ENCODE measurements around the gene SRSF5. TPM values are rescaled to one million over a fixed set of nuclear protein-coding genes. Genes with fewer than 3 reads are reported as not detected.

SRSF5 gene
- total RNA-seq, 6 experiments from 2014 or later: 162 to 221 (median 185) TPM

DNA sequence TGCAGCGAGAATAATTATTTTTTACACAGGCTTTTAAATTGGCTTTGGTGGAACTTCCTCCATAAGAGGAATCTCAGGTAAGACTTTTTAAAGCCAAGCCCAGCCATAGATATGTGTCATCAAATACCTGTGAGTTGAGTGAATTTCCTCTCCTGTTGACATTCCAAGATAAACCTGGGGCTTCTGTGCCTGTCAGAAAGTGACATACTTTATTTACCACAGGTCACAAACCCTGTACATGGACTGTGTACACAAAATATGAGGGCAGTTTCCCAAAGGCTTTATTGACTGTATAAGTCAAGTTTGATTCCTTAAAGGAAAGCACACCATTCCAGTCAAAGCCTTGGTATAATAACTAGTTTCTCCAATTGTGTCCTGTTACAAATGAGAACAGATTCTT is 25.9 kb upstream of the SRSF5 start:
- H3K4me1 Mint-ChIP-seq (ENCODE audit: low read depth): no peaks in the 10 kb centered on the region
- H3K27me3 Mint-ChIP-seq (ENCODE audit: insufficient read depth): peaks cover 5% of the 10 kb centered on the region
- peaks cover 4% of the 10 kb centered on the region; the same call in 1 of the 2 replicates for H3K36me3 Mint-ChIP-seq (ENCODE audit: low read depth)
- TF ChIP-seq, protein P1, sequence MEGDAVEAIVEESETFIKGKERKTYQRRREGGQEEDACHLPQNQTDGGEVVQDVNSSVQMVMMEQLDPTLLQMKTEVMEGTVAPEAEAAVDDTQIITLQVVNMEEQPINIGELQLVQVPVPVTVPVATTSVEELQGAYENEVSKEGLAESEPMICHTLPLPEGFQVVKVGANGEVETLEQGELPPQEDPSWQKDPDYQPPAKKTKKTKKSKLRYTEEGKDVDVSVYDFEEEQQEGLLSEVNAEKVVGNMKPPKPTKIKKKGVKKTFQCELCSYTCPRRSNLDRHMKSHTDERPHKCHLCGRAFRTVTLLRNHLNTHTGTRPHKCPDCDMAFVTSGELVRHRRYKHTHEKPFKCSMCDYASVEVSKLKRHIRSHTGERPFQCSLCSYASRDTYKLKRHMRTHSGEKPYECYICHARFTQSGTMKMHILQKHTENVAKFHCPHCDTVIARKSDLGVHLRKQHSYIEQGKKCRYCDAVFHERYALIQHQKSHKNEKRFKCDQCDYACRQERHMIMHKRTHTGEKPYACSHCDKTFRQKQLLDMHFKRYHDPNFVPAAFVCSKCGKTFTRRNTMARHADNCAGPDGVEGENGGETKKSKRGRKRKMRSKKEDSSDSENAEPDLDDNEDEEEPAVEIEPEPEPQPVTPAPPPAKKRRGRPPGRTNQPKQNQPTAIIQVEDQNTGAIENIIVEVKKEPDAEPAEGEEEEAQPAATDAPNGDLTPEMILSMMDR (IDR thresholded peaks at IDR 0.05): no peak
- no peak overlapping the region for H3K27ac Mint-ChIP-seq
- no peak overlapping the region for H3K4me3 Mint-ChIP-seq
- no peak for DNase-seq
- H3K9me3 Mint-ChIP-seq: peaks cover 7% of the 10 kb centered on the region

DNA sequence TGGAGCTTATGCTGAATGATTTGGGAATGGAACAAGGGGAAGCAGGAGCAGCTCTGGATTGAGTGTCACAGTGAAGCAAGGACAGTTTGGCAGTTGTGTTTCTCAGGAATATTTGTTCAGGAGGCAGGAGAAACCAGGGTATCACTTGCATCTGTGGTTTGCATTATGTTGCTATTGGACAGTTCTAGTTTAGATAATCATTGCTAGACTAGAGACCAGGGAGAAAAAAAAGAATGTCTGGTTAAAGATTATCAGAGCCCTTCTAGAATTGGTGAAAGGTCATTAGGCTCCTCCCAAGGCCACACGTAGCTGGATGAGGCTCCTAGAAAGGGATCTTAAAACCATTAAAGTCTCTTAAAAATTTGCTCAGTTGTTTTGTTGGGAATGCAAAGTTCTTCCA is 17.0 kb upstream of the SRSF5 start:
- Mint-ChIP-seq H3K27ac (no peak overlapping the region), H3K4me1 (ENCODE audit: low read depth) (no peaks in the 10 kb centered on the region), H3K4me3 (no peak overlapping the region), H3K9me3 (no peaks in the 10 kb centered on the region), H3K27me3 (ENCODE audit: insufficient read depth) (peaks cover 11% of the 10 kb centered on the region), H3K36me3 (ENCODE audit: low read depth) (no peaks in the 10 kb centered on the region)
- no peak for DNase-seq
- TF ChIP-seq, protein P1 (IDR thresholded peaks at IDR 0.05): no peak

DNA sequence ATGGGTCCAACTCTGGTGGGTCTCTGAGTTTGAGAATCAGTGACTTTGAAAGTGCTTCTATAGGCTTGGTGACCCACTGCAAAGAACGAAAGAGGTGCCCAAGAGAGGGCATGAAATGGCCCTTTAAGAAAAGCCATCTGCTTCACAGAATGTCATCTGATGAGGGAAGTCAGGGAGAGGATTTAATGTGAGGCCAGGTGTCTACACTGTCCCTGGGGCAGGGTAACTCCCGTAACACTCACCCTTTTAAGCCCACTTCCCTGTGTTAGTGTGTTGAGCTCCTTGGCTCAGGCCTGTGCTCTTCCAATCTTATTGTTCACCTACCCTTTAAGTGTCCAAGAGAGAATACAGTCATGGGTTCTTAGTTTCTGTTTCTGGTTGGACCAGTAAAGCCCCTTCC is 16.4 kb upstream of the SRSF5 start:
- no peaks in the 10 kb centered on the region for H3K36me3 Mint-ChIP-seq (ENCODE audit: low read depth)
- DNase-seq: no peak
- H3K27me3 Mint-ChIP-seq (ENCODE audit: insufficient read depth): peaks cover 11% of the 10 kb centered on the region
- H3K9me3 Mint-ChIP-seq: no peaks in the 10 kb centered on the region
- H3K27ac Mint-ChIP-seq: no peak overlapping the region
- no peaks in the 10 kb centered on the region for H3K4me1 Mint-ChIP-seq (ENCODE audit: low read depth)
- H3K4me3 Mint-ChIP-seq: no peak overlapping the region
- TF ChIP-seq, protein P1 (IDR thresholded peaks at IDR 0.05): no peak

DNA sequence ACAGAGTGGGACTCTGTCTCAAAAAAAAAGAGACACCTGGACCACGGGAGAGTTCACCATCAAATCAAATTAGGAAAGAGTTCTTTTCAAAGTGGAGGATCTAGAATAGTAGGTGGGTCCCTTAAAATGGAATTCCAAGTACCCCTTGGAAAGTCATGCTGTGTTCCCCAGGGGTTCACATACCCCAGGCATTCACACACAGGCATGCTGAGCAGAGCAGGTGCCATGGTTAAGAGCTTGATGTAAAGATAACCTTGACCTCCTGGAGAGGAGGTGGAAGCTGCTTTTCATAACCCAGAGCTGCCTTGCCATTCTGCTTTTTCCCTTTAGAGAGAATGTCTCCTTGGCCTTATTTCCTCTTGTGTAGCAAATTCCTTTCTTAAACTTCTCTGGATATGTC is 14.2 kb upstream of the SRSF5 start:
- DNase-seq: no peak
- peaks cover 14% of the 10 kb centered on the region for H3K27me3 Mint-ChIP-seq (ENCODE audit: insufficient read depth)
- TF ChIP-seq, protein P1 (IDR thresholded peaks at IDR 0.05): no peak
- H3K4me1 Mint-ChIP-seq (ENCODE audit: low read depth): no peaks in the 10 kb centered on the region
- H3K36me3 Mint-ChIP-seq (ENCODE audit: low read depth): no peaks in the 10 kb centered on the region
- no peaks in the 10 kb centered on the region for H3K9me3 Mint-ChIP-seq
- no peak overlapping the region for H3K4me3 Mint-ChIP-seq
- H3K27ac Mint-ChIP-seq: no peak overlapping the region

DNA sequence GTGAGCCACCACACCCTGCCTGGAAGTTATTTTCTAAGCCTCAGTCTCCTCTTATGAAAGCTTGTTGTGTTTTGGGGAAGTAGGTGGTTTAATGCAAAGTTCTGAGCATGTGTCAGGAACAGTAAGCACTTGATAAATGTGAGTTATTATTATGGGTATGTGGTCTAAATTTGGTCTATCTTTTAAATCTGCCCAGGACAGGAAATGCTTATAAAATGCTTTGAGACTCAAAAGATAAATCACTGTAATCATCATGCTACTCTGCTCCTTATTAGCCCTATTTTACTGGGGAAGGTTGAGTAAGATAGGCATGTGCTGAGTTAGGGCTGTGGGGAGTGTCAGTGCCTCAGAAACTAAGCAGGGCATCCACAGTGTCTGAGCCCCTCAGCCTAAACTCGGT is 13.1 kb upstream of the SRSF5 start:
- H3K36me3 Mint-ChIP-seq (ENCODE audit: low read depth): no peaks in the 10 kb centered on the region
- H3K4me1 Mint-ChIP-seq (ENCODE audit: low read depth): no peaks in the 10 kb centered on the region
- no peak overlapping the region for H3K27ac Mint-ChIP-seq
- DNase-seq: no peak
- H3K4me3 Mint-ChIP-seq: no peak overlapping the region
- H3K27me3 Mint-ChIP-seq (ENCODE audit: insufficient read depth): peaks cover 13% of the 10 kb centered on the region
- TF ChIP-seq, protein P1 (IDR thresholded peaks at IDR 0.05): no peak
- H3K9me3 Mint-ChIP-seq: no peaks in the 10 kb centered on the region

DNA sequence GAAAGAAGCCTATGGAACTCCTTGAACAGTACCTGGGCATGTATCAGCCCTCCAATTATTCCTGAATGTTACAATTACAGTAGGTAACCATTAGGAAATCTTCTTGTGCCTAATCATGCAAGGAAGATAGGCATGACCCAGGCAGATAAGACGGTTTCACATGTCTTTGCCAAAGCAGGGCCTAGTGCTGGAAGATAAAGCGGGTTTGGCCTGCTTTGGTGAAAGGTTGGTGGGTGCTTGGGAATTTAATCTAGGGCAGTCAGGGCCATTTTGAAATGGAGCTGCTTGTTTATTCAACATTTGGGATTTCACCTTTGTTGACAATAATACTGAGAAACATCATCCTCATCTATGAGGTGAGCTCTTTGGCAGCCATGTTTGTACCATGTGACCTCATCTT is 12.5 kb upstream of the SRSF5 start:
- TF ChIP-seq, protein P1 (IDR thresholded peaks at IDR 0.05): no peak
- Mint-ChIP-seq H3K27me3 (ENCODE audit: insufficient read depth) (peaks cover 11% of the 10 kb centered on the region), H3K4me3 (no peak overlapping the region), H3K27ac (no peak overlapping the region), H3K4me1 (ENCODE audit: low read depth) (no peaks in the 10 kb centered on the region), H3K9me3 (no peaks in the 10 kb centered on the region), H3K36me3 (ENCODE audit: low read depth) (no peaks in the 10 kb centered on the region)
- no peak for DNase-seq

Data from HFFc6 (cell line).